Measurements from ENCODE around the gene HGS. TPM values are rescaled to one million over a fixed set of nuclear protein-coding genes. Genes with fewer than 3 reads are reported as not detected.

Gene HGS
- total and polyA plus RNA-seq, 2 of the 13 experiments (the other 11 are each of a cell fraction or from before 2014, with no cell fraction given) = 73.3 to 78.1 TPM

- TF ChIP-seq FOXP4 (CRISPR knock-in tag; IDR thresholded peaks at IDR 0.05) = 0 out of 2 replicates have a peak, but pooled peaks have one; percentile 36
- TF ChIP-seq MXD1 (CRISPR knock-in tag; IDR thresholded peaks at IDR 0.05) = peak; percentile 84; the same call in 1 of the 2 replicates
- 0 out of 2 replicates have a peak, but pooled peaks have one; percentile 62 for TF ChIP-seq ZNF234 (CRISPR knock-in tag; conservative IDR thresholded peaks at IDR 0.05)
- TF ChIP-seq CENPT (CRISPR knock-in tag; IDR thresholded peaks at IDR 0.05; ENCODE audit: low read depth) = no peak
- TF ChIP-seq REST (IDR thresholded peaks at IDR 0.05; ENCODE audit: borderline replicate concordance in 1 of 2, low read depth in 1 of 2, low read length in 2 of 2) = peak in 1 of 2 experiments; percentile 35; a peak in 1 of 4 replicates
- TF ChIP-seq NR0B2 (CRISPR knock-in tag; IDR thresholded peaks at IDR 0.05) = 0 out of 2 replicates have a peak, but pooled peaks have one; percentile 37
- peak; percentile 81; the same call in 2 of the 3 replicates for TF ChIP-seq MXI1 (IDR thresholded peaks at IDR 0.05; ENCODE audit: borderline replicate concordance, low read depth, low read length)
- no peak for TF ChIP-seq ZNF24 (IDR thresholded peaks at IDR 0.05)
- TF ChIP-seq HOXD1 (CRISPR knock-in tag; IDR thresholded peaks at IDR 0.05) = peak; percentile 60; the same call in 1 of the 2 replicates
- TF ChIP-seq ZNF513 (CRISPR knock-in tag; conservative IDR thresholded peaks at IDR 0.05) = no peak
- no peak for TF ChIP-seq ZBTB39 (CRISPR knock-in tag; IDR thresholded peaks at IDR 0.05)
- no peak for TF ChIP-seq CHCHD3 (CRISPR knock-in tag; IDR thresholded peaks at IDR 0.05)
- no peak for TF ChIP-seq MAFF (IDR thresholded peaks at IDR 0.05; ENCODE audit: low read depth, low read length)
- no peak for TF ChIP-seq ADNP (CRISPR knock-in tag; IDR thresholded peaks at IDR 0.05)
- peak; percentile 90 for TF ChIP-seq ASH2L (IDR thresholded peaks at IDR 0.05; ENCODE audit: insufficient read length, low read depth, low read length)
- TF ChIP-seq SMARCE1 (IDR thresholded peaks at IDR 0.05; ENCODE audit: borderline replicate concordance) = no peak
- peak; percentile 19; the same call in 1 of the 2 replicates for TF ChIP-seq ARHGAP35 (CRISPR knock-in tag; IDR thresholded peaks at IDR 0.05; ENCODE audit: borderline replicate concordance)
These were observed at the start of gene HGS, which contains the start of gene ARL16 (continued) for GRCh38 chr17:81683584-81684441.
